H1 (cell line): ENCODE measurements around the gene CCDC74A. TPM values are rescaled to one million over a fixed set of nuclear protein-coding genes. Genes with fewer than 3 reads are reported as not detected.
"Not testable (repeated sequence)": the region's sequence is repeated elsewhere in the genome, so short reads cannot be mapped to it uniquely, and the experiment has no call there.

Source experiments
- CTCF ChIA-PET: fragments of 300-600 bp; sonication (Branson Sonifier 250); formaldehyde crosslinking; loops from one replicate; lab custom pipeline; 2021; ENCODE audit not compliant: partially characterized antibody; lab: Charles Lee
- POLR2A ChIA-PET: fragments of 300-600 bp; sonication (Branson Sonifier 250); formaldehyde crosslinking; loops from one replicate; lab custom pipeline; 2021; ENCODE audit warnings: inconsistent platforms; ENCODE audit not compliant: partially characterized antibody; lab: Charles Lee
- DNase-seq, 2 experiments: peaks; one replicate each; pipeline versions ENCODE4 v3.0.0 to v3.0.0-alpha.2; 2010 to 2022; ENCODE audit warnings: low spot score in 2 of 2, low read depth in 1 of 2, mixed read lengths in 1 of 2
- FAIRE-seq: peaks from 2 replicates; lab custom pipeline; 2011; peaks lifted over from hg19 to GRCh38; lab: Jason Lieb, UNC
- H2AFZ ChIP-seq: 2 replicates; pipeline ENCODE4 v1.8.1; 2012; ENCODE audit warnings: low read length, inconsistent platforms
- H2AK5ac ChIP-seq: 2 replicates; pipeline ENCODE4 v1.6.1; 2013; ENCODE audit warnings: low read depth, low read length
- H2BK120ac ChIP-seq: replicated peaks from 2 replicates; pipeline ENCODE3; 2013; ENCODE audit warnings: low read depth, low read length, inconsistent platforms
- H2BK12ac ChIP-seq: 2 replicates; pipeline ENCODE4 v1.6.1; 2013; ENCODE audit warnings: low read depth, low read length
- H2BK15ac ChIP-seq: 2 replicates; pipeline ENCODE4 v1.6.1; 2013; ENCODE audit warnings: low read length
- H2BK20ac ChIP-seq: 2 replicates; pipeline ENCODE4 v1.6.1; 2013; ENCODE audit warnings: low read length
- H2BK5ac ChIP-seq: 2 replicates; pipeline ENCODE4 v1.6.1; 2013; ENCODE audit warnings: low read depth, low read length
- H3K14ac ChIP-seq: 2 replicates; pipeline ENCODE4 v1.6.1; 2013; ENCODE audit warnings: inconsistent platforms; ENCODE audit not compliant: insufficient read length
- H3K18ac ChIP-seq: 2 replicates; pipeline ENCODE4 v1.6.1; 2013; ENCODE audit warnings: low read length; ENCODE audit errors: extremely low read depth
- H3K23ac ChIP-seq: 2 replicates; pipeline ENCODE4 v1.6.1; 2013; ENCODE audit warnings: inconsistent platforms; ENCODE audit not compliant: insufficient read length
- H3K23me2 ChIP-seq: 2 replicates; pipeline ENCODE4 v1.6.1; 2013; ENCODE audit warnings: low read depth, low read length
- H3K27ac ChIP-seq: 2 replicates; pipeline ENCODE4 v1.6.1; 2011; ENCODE audit warnings: low read depth, low read length, inconsistent platforms
- H3K27me3 ChIP-seq, 4 experiments: replicated peaks in 1 of 4; 1 replicate in 1 of 4; 2 replicates in 3 of 4; pipeline versions ENCODE4 v1.6.1 to v1.8.1; 2011 to 2013; ENCODE audit warnings: low read length in 3 of 4, mild to moderate bottlenecking in 3 of 4, inconsistent platforms in 2 of 4, mixed read lengths in 2 of 4, moderate library complexity in 1 of 4; ENCODE audit not compliant: control insufficient read depth in 3 of 4, insufficient read depth in 3 of 4; ENCODE audit errors: extremely low read depth in 1 of 4
- H3K36me3 ChIP-seq, 4 experiments: 2 replicates each; pipeline versions ENCODE4 v1.6.1 to v1.8.1; 2011 to 2013; ENCODE audit warnings: mild to moderate bottlenecking in 4 of 4, low read length in 3 of 4, moderate library complexity in 2 of 4, control low read depth in 1 of 4, inconsistent platforms in 1 of 4; ENCODE audit not compliant: insufficient read depth in 4 of 4, control insufficient read depth in 2 of 4
- H3K4ac ChIP-seq: replicated peaks from 2 replicates; pipeline ENCODE3; 2013; ENCODE audit warnings: low read length, low read depth, mixed read lengths, inconsistent platforms; ENCODE audit not compliant: insufficient read length
- H3K4me1 ChIP-seq, 4 experiments: replicated peaks in 1 of 4; 1 replicate in 1 of 4; 2 replicates in 3 of 4; pipeline versions ENCODE4 v1.6.1 to v1.8.1; 2011 to 2013; ENCODE audit warnings: low read length in 3 of 4, inconsistent platforms in 2 of 4, mixed read lengths in 1 of 4; ENCODE audit not compliant: insufficient read depth in 4 of 4, control insufficient read depth in 3 of 4
- H3K4me2 ChIP-seq, 2 experiments: 2 replicates each; pipeline versions ENCODE4 v1.6.1 to v1.8.1; 2011 to 2013; ENCODE audit warnings: low read depth in 2 of 2, low read length in 2 of 2, control low read depth in 1 of 2, inconsistent platforms in 1 of 2, mild to moderate bottlenecking in 1 of 2; ENCODE audit not compliant: insufficient read depth in 1 of 2
- H3K4me3 ChIP-seq, 4 experiments: fragments of 200-600, 300-600 bp in 1 of 4; sonication (generic), shearing (Covaris generic), sonication (Bioruptor Twin) in 1 of 4; 2 replicates each; pipeline versions ENCODE4 v1.5.1 to v1.8.1; 2011 to 2016; ENCODE audit warnings: low read length in 4 of 4, low read depth in 3 of 4, control low read depth in 2 of 4, inconsistent platforms in 2 of 4, mild to moderate bottlenecking in 2 of 4, mixed read lengths in 1 of 4, moderate library complexity in 1 of 4; ENCODE audit not compliant: insufficient read depth in 2 of 4; ENCODE audit errors: extremely low read depth in 1 of 4
- H3K56ac ChIP-seq: replicated peaks from 2 replicates; pipeline ENCODE3; 2013; ENCODE audit warnings: low read depth, mild to moderate bottlenecking, mixed read lengths, low read length, inconsistent platforms; ENCODE audit not compliant: insufficient read length
- H3K79me1 ChIP-seq: 2 replicates; pipeline ENCODE4 v1.6.1; 2013; ENCODE audit warnings: low read depth, low read length, control low read depth
- H3K79me2 ChIP-seq, 2 experiments: 2 replicates each; pipeline versions ENCODE4 v1.6.1 to v1.8.1; 2012 to 2013; ENCODE audit warnings: low read length in 2 of 2, mild to moderate bottlenecking in 2 of 2, inconsistent platforms in 1 of 2; ENCODE audit not compliant: insufficient read depth in 2 of 2, control insufficient read depth in 1 of 2
- H3K9ac ChIP-seq, 4 experiments: replicated peaks in 1 of 4; 1 replicate in 1 of 4; 2 replicates in 3 of 4; pipeline versions ENCODE4 v1.6.1 to v1.8.1; 2011 to 2013; ENCODE audit warnings: low read depth in 3 of 4, low read length in 3 of 4, control low read depth in 2 of 4, mild to moderate bottlenecking in 2 of 4, moderate library complexity in 2 of 4, inconsistent platforms in 1 of 4; ENCODE audit errors: extremely low read depth in 1 of 4
- H3K9me3 ChIP-seq, 2 experiments: 2 replicates each; pipeline versions ENCODE4 v1.6.1 to v1.8.1; 2012 to 2013; ENCODE audit warnings: mild to moderate bottlenecking in 2 of 2, moderate library complexity in 2 of 2, control low read depth in 1 of 2, inconsistent platforms in 1 of 2, low read depth in 1 of 2, low read length in 1 of 2, mixed read lengths in 1 of 2; ENCODE audit not compliant: insufficient read depth in 2 of 2
- H4K20me1 ChIP-seq, 2 experiments: replicated peaks in 1 of 2; 2 replicates each; pipeline versions ENCODE3 to v1.8.1; 2011 to 2013; ENCODE audit warnings: inconsistent platforms in 2 of 2, low read length in 2 of 2, mild to moderate bottlenecking in 1 of 2; ENCODE audit not compliant: insufficient read depth in 2 of 2, control insufficient read depth in 1 of 2
- H4K5ac ChIP-seq: 2 replicates; pipeline ENCODE4 v1.6.1; 2013; ENCODE audit warnings: low read length, low read depth, mixed read lengths, inconsistent platforms; ENCODE audit not compliant: insufficient read length
- H4K8ac ChIP-seq: 2 replicates; pipeline ENCODE4 v1.8.0; 2013; ENCODE audit warnings: mild to moderate bottlenecking, moderate library complexity, low read length, inconsistent platforms; ENCODE audit not compliant: insufficient read depth; ENCODE audit errors: extremely low read depth
- H4K91ac ChIP-seq: replicated peaks from 2 replicates; pipeline ENCODE3; 2013; ENCODE audit warnings: low read length, mixed read lengths, inconsistent platforms; ENCODE audit not compliant: insufficient read length
- WGBS, 2 experiments: shearing (Covaris generic) in 1 of 2; methylation state at CpG; one replicate each; pipeline versions ENCODE4 v1.1.6 to v1.1.7; 2013 to 2015; ENCODE audit warnings: low lambda C conversion rate in 2 of 2, mixed read lengths in 2 of 2, inconsistent platforms in 1 of 2, low coverage in 1 of 2, missing lambda C conversion rate in 1 of 2; ENCODE audit not compliant: insufficient replicate concordance in 2 of 2, insufficient coverage in 1 of 2, insufficient read length in 1 of 2; ENCODE audit errors: extremely low coverage in 1 of 2, missing lambda C conversion rate in 1 of 2; 5-methylcytosine and 5-hydroxymethylcytosine counted together
- polyA plus RNA-seq, 7 experiments: library from polyadenylated mRNA; depleted of rRNA in 3 of 7; stranded (reverse) in 5 of 7; unstranded in 2 of 7; fragments of >200 nt in 5 of 7; fragments of 200-250 nt in 2 of 7; gene quantifications; 1 replicate in 5 of 7; 2 replicates in 1 of 7; 4 replicates in 1 of 7; pipeline versions ENCODE4 v1.2.1 to v1.2.3, GENCODE V29; 2011 to 2013; ENCODE audit warnings: missing spikeins in 2 of 7, mixed read lengths in 2 of 7
- total RNA-seq: library from RNA; stranded (reverse); fragmentation: NEBNext Ultra II Directional; extraction: Animal tissue kit (Norgen Biotek cat#: 25700); gene quantifications from 2 replicates; pipeline ENCODE4 v1.2.1, GENCODE V29; 2021

The CCDC74A gene
- total and polyA plus RNA-seq, 2 of the 8 experiments (the other 6 are each of a cell fraction or from before 2014, with no cell fraction given): 18.1 to 21.0 TPM

DNA sequence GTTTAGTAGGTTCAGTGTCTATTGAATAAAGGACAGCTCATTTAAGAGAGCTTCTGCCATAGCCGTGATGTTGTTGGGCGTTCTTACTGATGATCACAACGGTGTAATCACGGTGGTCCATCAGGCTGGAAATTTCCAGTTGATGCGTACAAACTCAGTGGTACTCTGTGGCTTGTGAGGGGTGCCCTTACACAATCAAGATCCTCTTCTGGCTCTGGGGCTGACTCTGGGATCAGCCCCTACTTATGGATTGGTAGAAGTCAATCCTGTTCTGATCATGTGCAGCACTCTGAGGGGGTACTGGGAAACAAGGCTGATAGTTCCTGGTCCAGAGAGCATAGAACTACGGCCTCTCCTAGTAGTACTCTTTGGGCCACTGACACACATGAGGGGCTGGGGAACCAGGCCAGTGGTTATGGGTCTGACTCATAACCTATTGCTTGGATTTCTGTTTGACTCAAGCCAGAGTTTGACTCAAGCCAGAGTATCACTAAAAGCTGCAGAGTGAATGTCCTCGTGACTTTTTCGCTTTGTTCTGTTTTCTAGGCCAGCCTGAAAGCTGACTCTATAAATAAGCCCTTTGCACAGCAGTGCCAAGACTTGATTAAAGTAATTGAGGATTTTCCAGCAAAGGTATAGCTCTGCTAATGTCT is 29.2 kb upstream of the CCDC74A start:
- FAIRE-seq, H3K27ac ChIP-seq, H3K9me3 ChIP-seq, H3K4me3 ChIP-seq, H4K20me1 ChIP-seq, H4K8ac ChIP-seq, H3K27me3 ChIP-seq, DNase-seq, H2BK120ac ChIP-seq, H3K4ac ChIP-seq, H3K23ac ChIP-seq, H4K5ac ChIP-seq, H3K4me2 ChIP-seq, H2BK5ac ChIP-seq, H2BK15ac ChIP-seq, H2BK12ac ChIP-seq, POLR2A ChIA-PET, H3K9ac ChIP-seq, H4K91ac ChIP-seq, H2AFZ ChIP-seq, H2AK5ac ChIP-seq, H3K79me1 ChIP-seq, H3K14ac ChIP-seq, H3K4me1 ChIP-seq, H3K23me2 ChIP-seq, H3K56ac ChIP-seq, H3K18ac ChIP-seq, H2BK20ac ChIP-seq: not testable (repeated sequence)
- Histone ChIP-seq H3K79me2 (peaks cover 28 to 58% of the 10 kb centered on the region in 2 experiments), H3K36me3 (peaks cover 0 to 31% (median 16%) of the 10 kb centered on the region in 4 experiments; a peak in 6 of 8 replicates)
- 98% methylated on average over 7 of the region's 8 CpGs; no CpG with 5 or more reads in 1 of the 2 experiments for WGBS, 2 experiments
- CTCF ChIA-PET: interaction anchor here (1.1 to 1.9 kb wide), 2 partner anchors 14 to 85 kb away, joined by 3 to 5 read pairs; no protein-coding TSS in a partner anchor
